Left lung (tissue), 10 donors: ENCODE results near the gene WNT7B. TPM values are rescaled to one million over a fixed set of nuclear protein-coding genes. Genes with fewer than 3 reads are reported as not detected.

Source experiments
- ATAC-seq: fragments of 200-7000 bp; cut with Tn5 transposase; one replicate; pipeline ENCODE4 v1.9.1; 2020; ENCODE audit warnings: moderate library complexity
- DNase-seq, 4 donors: peaks; one replicate each; pipeline ENCODE4 v3.0.0-alpha.2; 2013 to 2020
- H3K27ac ChIP-seq, 2 donors: fragments of 200-600 bp; sonication (generic) in 1 of 2; one replicate each; pipeline versions ENCODE4 v1.5.0 to v1.8.0; 2020 to 2021
- H3K27me3 ChIP-seq, 2 donors: fragments of 200-600 bp; sonication (generic) in 1 of 2; one replicate each; pipeline versions ENCODE4 v1.5.0 to v1.8.0; 2020 to 2021
- H3K36me3 ChIP-seq, 2 donors: fragments of 200-600 bp; sonication (generic) in 1 of 2; one replicate each; pipeline versions ENCODE4 v1.5.0 to v1.8.0; 2020 to 2021
- H3K4me1 ChIP-seq, 2 donors: fragments of 200-600 bp; one replicate each; pipeline ENCODE4 v1.8.0; 2021
- H3K4me3 ChIP-seq, 2 donors: fragments of 200-600 bp; sonication (generic) in 1 of 2; one replicate each; pipeline versions ENCODE4 v1.5.0 to v1.8.0; 2020 to 2021; ENCODE audit warnings: mild to moderate bottlenecking in 1 of 2
- H3K9me3 ChIP-seq, 2 donors: fragments of 200-600 bp; sonication (generic) in 1 of 2; one replicate each; pipeline versions ENCODE4 v1.5.0 to v1.8.0; 2020 to 2021
- CTCF ChIP-seq, 2 donors: fragments of 200-600 bp; sonication (generic) in 1 of 2; IDR thresholded peaks; one replicate each; pipeline versions ENCODE4 v1.5.0 to v1.8.0; 2021; ENCODE audit warnings: antibody characterized with exemption in 2 of 2
- intact Hi-C, 2 donors: fragments of 100-400 bp; cut with DNase I; formaldehyde crosslinking; loops; one replicate each; pipeline versions ENCODE4 v1.11.2 to v1.14.2; 2022
- polyA plus RNA-seq, 6 donors: library from polyadenylated mRNA; unstranded; fragments of 120-200 nt; gene quantifications; one replicate each; pipeline ENCODE4 v1.2.1, GENCODE V29; 2013; ENCODE audit not compliant: insufficient read length in 6 of 6
- total RNA-seq, 2 donors: library from RNA; stranded (reverse); fragmentation: NEBNext Ultra II Directional; extraction: Animal tissue kit (Norgen Biotek cat#: 25700); gene quantifications; one replicate each; pipeline ENCODE4 v1.2.1, GENCODE V29; 2021
- donor health status: DM: no; HTN: yes; CAD: no.
- donor health status: DM: no; HTN: no; CAD: no.

Gene WNT7B
- total and polyA plus RNA-seq, 8 donors, result 7.2 to 21.7 (median 14.9) TPM

- DNase-seq (no peak), ATAC-seq (no peak)
- no peaks in the 10 kb centered on the region for H3K36me3 ChIP-seq
- H3K27me3 ChIP-seq, result peaks cover 34 to 100% of the 10 kb centered on the region in 2 donors
- TF ChIP-seq CTCF (IDR thresholded peaks at IDR 0.05), result no peak
- no peak overlapping the region for H3K27ac ChIP-seq
- intact Hi-C loops, result no loop called here
- H3K4me3 ChIP-seq, result no peak overlapping the region
- no peaks in the 10 kb centered on the region for H3K9me3 ChIP-seq
- H3K4me1 ChIP-seq, result peaks cover 7 to 18% of the 10 kb centered on the region in 2 donors
Observed at GRCh38 chr22:45968751-45969413, 8.1 kb downstream of the WNT7B start.

- TF ChIP-seq CTCF (IDR thresholded peaks at IDR 0.05), result no peak
- DNase-seq, result no peak
- intact Hi-C loops, result no loop called here
- H3K4me3 ChIP-seq, result no peak overlapping the region
- no peaks in the 10 kb centered on the region for H3K9me3 ChIP-seq
- H3K4me1 ChIP-seq, result peaks cover 7 to 18% of the 10 kb centered on the region in 2 donors
- no peaks in the 10 kb centered on the region for H3K36me3 ChIP-seq
- H3K27ac ChIP-seq, result no peak overlapping the region
- ATAC-seq, result no peak
- peaks cover 28 to 95% of the 10 kb centered on the region in 2 donors for H3K27me3 ChIP-seq
Observed at GRCh38 chr22:45968003-45968650, 8.8 kb downstream of the WNT7B start.

GRCh38 chr22:45966895-45967365 lies 10.0 kb downstream of the WNT7B start:
- no peak for ATAC-seq
- no peak overlapping the region for H3K4me3 ChIP-seq
- no peak for DNase-seq
- no peaks in the 10 kb centered on the region for H3K9me3 ChIP-seq
- peaks cover 7 to 12% of the 10 kb centered on the region in 2 donors for H3K4me1 ChIP-seq
- no peak overlapping the region for H3K27ac ChIP-seq
- intact Hi-C loops, result no loop called here
- H3K27me3 ChIP-seq, result peaks cover 17 to 83% of the 10 kb centered on the region in 2 donors
- no peak for TF ChIP-seq CTCF (IDR thresholded peaks at IDR 0.05)
- H3K36me3 ChIP-seq, result no peaks in the 10 kb centered on the region

- Histone ChIP-seq H3K36me3 (no peaks in the 10 kb centered on the region), H3K4me1 (peaks cover 3 to 7% of the 10 kb centered on the region in 2 donors), H3K4me3 (no peak overlapping the region), H3K27me3 (peaks cover 12 to 78% of the 10 kb centered on the region in 2 donors), H3K27ac (no peak overlapping the region), H3K9me3 (no peaks in the 10 kb centered on the region)
- ATAC-seq (peak; percentile 13), DNase-seq (peak in 1 of 4 donors; percentile 53)
- no peak for TF ChIP-seq CTCF (IDR thresholded peaks at IDR 0.05)
- intact Hi-C loops, result no loop called here
Observed at GRCh38 chr22:45966320-45966894, 10.6 kb downstream of the WNT7B start.

- no peak for TF ChIP-seq CTCF (IDR thresholded peaks at IDR 0.05)
- H3K27ac ChIP-seq, result no peak overlapping the region
- no peak overlapping the region for H3K4me3 ChIP-seq
- peaks cover 7 to 76% of the 10 kb centered on the region in 2 donors for H3K27me3 ChIP-seq
- H3K36me3 ChIP-seq, result no peaks in the 10 kb centered on the region
- ATAC-seq (no peak), DNase-seq (no peak)
- no peaks in the 10 kb centered on the region for H3K4me1 ChIP-seq
- no peaks in the 10 kb centered on the region for H3K9me3 ChIP-seq
- intact Hi-C loops, result no loop called here
Observed at GRCh38 chr22:45965563-45965962, 11.4 kb downstream of the WNT7B start.
